GM18498 (cell line): Measurements from ENCODE around the gene ERFL.
"Not testable (repeated sequence)": the region's sequence is repeated elsewhere in the genome, so short reads cannot be mapped to it uniquely, and the experiment has no call there.

Experiments used
- ATAC-seq: cut with Tn5 transposase; IDR thresholded peaks from one replicate; pipeline ENCODE4 v1.9.1; 2021; ENCODE audit warnings: mild to moderate bottlenecking, moderate library complexity; ENCODE audit not compliant: unreplicated experiment

The ERFL gene

GRCh38 chr19:41944336-41944735 is 16.1 kb upstream of the ERFL start:
- no peak for ATAC-seq

GRCh38 chr19:41941410-41942202 is 13.4 kb upstream of the ERFL start:
- no peak for ATAC-seq

GRCh38 chr19:41940731-41941409 is 12.6 kb upstream of the ERFL start:
- no peak for ATAC-seq

- ATAC-seq, result no peak
Measured at GRCh38 chr19:41939861-41940730, 11.8 kb upstream of the ERFL start.

GRCh38 chr19:41939209-41939608 is 11.0 kb upstream of the ERFL start:
- ATAC-seq, result not testable (repeated sequence)

GRCh38 chr19:41937525-41938468 is 9.5 kb upstream of the ERFL start:
- ATAC-seq, result no peak

- ATAC-seq, result no peak
Measured at GRCh38 chr19:41936961-41937360, 8.7 kb upstream of the ERFL start.

GRCh38 chr19:41936416-41936850 is 8.2 kb upstream of the ERFL start:
- ATAC-seq, result no peak

GRCh38 chr19:41935760-41936415 is 7.6 kb upstream of the ERFL start:
- ATAC-seq, result no peak

GRCh38 chr19:41934849-41935374 is 6.7 kb upstream of the ERFL start:
- ATAC-seq, result no peak

GRCh38 chr19:41933693-41934426 is 5.6 kb upstream of the ERFL start:
- no peak for ATAC-seq

- no peak for ATAC-seq
Measured at GRCh38 chr19:41932720-41933332, 4.6 kb upstream of the ERFL start.

GRCh38 chr19:41932259-41932719 is 4.0 kb upstream of the ERFL start:
- ATAC-seq, result no peak

GRCh38 chr19:41930926-41931592 is 2.8 kb upstream of the ERFL start:
- no peak for ATAC-seq

- no peak for ATAC-seq
Measured at GRCh38 chr19:41930322-41930722, 2.1 kb upstream of the ERFL start.

- no peak for ATAC-seq
Measured at GRCh38 chr19:41929536-41930071, 1.4 kb upstream of the ERFL start.

- no peak for ATAC-seq
Measured at GRCh38 chr19:41928754-41929535, 696 bp upstream of the ERFL start.
